ENCODE results near the gene CA12. TPM values are rescaled to one million over a fixed set of nuclear protein-coding genes. Genes with fewer than 3 reads are reported as not detected.

Gene CA12
- total RNA-seq, 1 donor from 2014 or later = 0.97 TPM

DNA sequence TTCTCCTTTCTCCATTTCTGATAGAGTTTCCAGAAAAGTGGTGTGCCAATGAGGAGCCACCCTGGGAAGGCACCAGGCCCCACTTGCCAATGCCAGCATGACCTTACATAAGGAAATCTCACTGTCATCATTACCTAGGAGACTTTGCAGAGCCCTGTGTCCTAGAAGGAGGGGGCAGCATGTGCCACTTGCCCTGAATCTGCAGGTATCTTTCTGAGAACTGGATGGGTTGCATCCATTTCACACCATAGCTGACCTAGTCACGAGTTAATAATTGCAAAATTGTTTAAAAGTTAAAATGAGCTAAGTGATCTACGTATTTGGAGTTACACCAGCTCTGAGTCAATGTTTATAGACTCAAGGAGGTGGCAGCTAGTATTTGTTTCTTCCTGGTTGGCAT is 14.3 kb downstream of the CA12 start:
- Mint-ChIP-seq H3K36me3 (ENCODE audit: unreplicated experiment) (no peaks in the 10 kb centered on the region), H3K9me3 (ENCODE audit: unreplicated experiment) (no peaks in the 10 kb centered on the region), H3K4me3 (ENCODE audit: unreplicated experiment) (no peak overlapping the region), H3K27ac (ENCODE audit: unreplicated experiment) (no peak overlapping the region), H3K4me1 (ENCODE audit: unreplicated experiment) (peaks cover 40% of the 10 kb centered on the region), H3K27me3 (ENCODE audit: unreplicated experiment) (no peaks in the 10 kb centered on the region)
- TF ChIP-seq, protein P1, sequence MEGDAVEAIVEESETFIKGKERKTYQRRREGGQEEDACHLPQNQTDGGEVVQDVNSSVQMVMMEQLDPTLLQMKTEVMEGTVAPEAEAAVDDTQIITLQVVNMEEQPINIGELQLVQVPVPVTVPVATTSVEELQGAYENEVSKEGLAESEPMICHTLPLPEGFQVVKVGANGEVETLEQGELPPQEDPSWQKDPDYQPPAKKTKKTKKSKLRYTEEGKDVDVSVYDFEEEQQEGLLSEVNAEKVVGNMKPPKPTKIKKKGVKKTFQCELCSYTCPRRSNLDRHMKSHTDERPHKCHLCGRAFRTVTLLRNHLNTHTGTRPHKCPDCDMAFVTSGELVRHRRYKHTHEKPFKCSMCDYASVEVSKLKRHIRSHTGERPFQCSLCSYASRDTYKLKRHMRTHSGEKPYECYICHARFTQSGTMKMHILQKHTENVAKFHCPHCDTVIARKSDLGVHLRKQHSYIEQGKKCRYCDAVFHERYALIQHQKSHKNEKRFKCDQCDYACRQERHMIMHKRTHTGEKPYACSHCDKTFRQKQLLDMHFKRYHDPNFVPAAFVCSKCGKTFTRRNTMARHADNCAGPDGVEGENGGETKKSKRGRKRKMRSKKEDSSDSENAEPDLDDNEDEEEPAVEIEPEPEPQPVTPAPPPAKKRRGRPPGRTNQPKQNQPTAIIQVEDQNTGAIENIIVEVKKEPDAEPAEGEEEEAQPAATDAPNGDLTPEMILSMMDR (IDR thresholded peaks at IDR 0.05) = no peak
- DNase-seq (ENCODE audit: extremely low spot score, unreplicated experiment) = no peak

DNA sequence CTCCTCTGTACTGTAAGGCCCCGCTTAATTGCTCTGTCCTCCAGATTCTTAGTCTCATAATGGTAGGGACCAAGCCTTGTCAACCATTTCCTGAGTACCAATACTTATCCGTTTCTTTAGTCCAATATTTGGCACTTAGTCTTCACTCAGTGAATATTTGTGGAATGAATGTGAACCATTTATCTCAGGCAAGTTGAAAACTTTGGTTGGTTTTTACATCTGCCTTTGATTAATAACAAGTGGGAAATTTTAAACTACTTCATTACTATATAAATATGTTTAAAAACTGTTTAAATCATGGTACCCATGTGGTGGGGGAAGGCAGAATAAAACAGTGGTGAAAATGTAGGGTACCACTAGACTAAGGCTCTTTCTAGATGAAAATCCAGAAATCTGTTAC is 15.2 kb downstream of the CA12 start:
- no peak overlapping the region for H3K27ac Mint-ChIP-seq (ENCODE audit: unreplicated experiment)
- DNase-seq (ENCODE audit: extremely low spot score, unreplicated experiment) = no peak
- no peaks in the 10 kb centered on the region for H3K9me3 Mint-ChIP-seq (ENCODE audit: unreplicated experiment)

DNA sequence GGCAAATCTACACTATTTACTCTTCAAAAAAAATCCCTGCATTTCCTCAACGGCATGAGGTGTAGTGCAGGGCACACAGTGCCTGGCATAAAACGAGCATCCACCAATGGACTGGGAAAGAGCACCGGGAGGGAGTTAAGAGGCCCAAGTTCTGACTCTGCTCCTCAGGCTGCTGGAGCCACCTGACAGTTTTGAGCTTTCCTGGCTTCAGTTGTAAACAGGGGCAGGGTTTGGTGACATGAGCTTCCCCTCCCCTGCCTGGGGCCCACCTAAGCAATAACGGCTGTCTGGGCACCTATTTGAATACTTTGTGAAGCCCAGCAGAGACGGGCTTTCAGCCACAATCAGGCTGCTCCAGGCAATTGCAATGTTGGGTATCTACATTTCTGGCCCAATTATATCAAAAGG is 16.4 kb downstream of the CA12 start:
- Mint-ChIP-seq H3K4me3 (ENCODE audit: unreplicated experiment) (no peak overlapping the region), H3K4me1 (ENCODE audit: unreplicated experiment) (peaks cover 25% of the 10 kb centered on the region), H3K27me3 (ENCODE audit: unreplicated experiment) (peaks cover 5% of the 10 kb centered on the region), H3K27ac (ENCODE audit: unreplicated experiment) (no peak overlapping the region), H3K36me3 (ENCODE audit: unreplicated experiment) (no peaks in the 10 kb centered on the region), H3K9me3 (ENCODE audit: unreplicated experiment) (no peaks in the 10 kb centered on the region)
- no peak for DNase-seq (ENCODE audit: extremely low spot score, unreplicated experiment)
- TF ChIP-seq, protein P1 (IDR thresholded peaks at IDR 0.05) = no peak

More for the DNA sequence above, 15.2 kb downstream of the CA12 start:
- H3K4me3 Mint-ChIP-seq (ENCODE audit: unreplicated experiment) = no peak overlapping the region
- TF ChIP-seq, protein P1 (IDR thresholded peaks at IDR 0.05) = no peak
- peaks cover 31% of the 10 kb centered on the region for H3K4me1 Mint-ChIP-seq (ENCODE audit: unreplicated experiment)
- no peaks in the 10 kb centered on the region for H3K27me3 Mint-ChIP-seq (ENCODE audit: unreplicated experiment)
- H3K36me3 Mint-ChIP-seq (ENCODE audit: unreplicated experiment) = no peaks in the 10 kb centered on the region

DNA sequence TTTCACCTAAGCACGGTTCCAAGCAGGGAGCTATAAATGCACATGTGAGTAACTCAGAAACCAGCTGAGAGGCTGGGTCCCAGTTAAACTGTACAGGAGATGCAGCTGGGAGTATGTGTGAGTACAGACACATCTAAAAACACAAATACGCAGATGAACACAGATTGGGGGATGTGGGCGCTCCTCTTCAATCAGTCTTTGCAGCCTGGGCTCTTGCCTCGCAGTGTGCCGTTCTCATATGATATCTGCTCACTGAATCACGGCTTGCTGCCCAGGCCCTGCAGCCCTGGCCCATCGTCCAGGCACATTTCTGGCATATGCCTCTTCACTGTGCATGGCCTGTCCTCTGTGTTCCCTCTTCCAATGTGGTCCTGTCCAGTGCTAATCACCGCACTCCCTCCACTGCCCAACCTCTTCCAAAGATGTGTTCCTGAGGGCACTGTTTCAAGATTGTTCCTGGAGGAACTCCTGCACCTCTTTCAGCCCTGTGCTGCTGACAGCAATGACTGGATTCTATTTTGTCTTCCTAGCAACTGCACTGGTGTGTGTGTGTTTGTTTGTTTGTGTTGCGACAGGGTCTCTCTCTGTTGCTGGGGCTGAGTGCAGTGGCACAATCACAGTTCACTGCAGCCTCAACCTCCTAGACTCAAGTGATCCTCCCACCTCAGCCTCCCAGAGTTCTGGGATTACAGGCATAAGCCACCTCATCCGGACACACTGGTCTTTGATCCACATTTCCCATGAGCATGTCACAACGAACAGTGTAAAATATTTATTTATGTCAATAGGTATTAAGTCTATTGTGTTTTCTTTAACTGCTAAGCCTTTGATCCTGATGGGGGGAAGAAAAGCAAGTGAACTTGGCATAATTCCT is 17.0 kb downstream of the CA12 start:
- Mint-ChIP-seq H3K4me3 (ENCODE audit: unreplicated experiment) (no peak overlapping the region), H3K27ac (ENCODE audit: unreplicated experiment) (no peak overlapping the region), H3K4me1 (ENCODE audit: unreplicated experiment) (peaks cover 19% of the 10 kb centered on the region), H3K27me3 (ENCODE audit: unreplicated experiment) (peaks cover 7% of the 10 kb centered on the region), H3K9me3 (ENCODE audit: unreplicated experiment) (no peaks in the 10 kb centered on the region), H3K36me3 (ENCODE audit: unreplicated experiment) (no peaks in the 10 kb centered on the region)
- no peak for DNase-seq (ENCODE audit: extremely low spot score, unreplicated experiment)
- TF ChIP-seq, protein P1 (IDR thresholded peaks at IDR 0.05) = no peak

DNA sequence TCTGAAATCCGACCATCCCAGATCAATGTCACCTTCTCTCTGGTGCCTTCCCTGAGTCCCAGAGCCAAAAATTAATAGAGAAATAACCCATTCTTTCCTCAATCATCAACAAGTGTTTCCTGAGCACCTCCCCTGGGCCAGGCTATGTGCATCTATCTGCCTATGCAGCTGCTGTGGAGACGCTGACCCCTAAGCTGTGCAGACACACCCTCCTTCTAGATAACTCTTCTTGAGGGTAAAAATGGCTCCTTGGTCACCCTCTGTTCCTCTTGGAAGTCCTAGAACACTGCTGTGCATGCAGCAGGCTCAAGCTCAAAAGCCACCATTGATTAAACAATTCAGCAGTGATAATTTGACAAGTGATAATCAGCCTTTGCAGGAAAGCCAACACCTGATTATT is 18.4 kb downstream of the CA12 start:
- Mint-ChIP-seq H3K27ac (ENCODE audit: unreplicated experiment) (no peak overlapping the region), H3K4me3 (ENCODE audit: unreplicated experiment) (no peak overlapping the region), H3K36me3 (ENCODE audit: unreplicated experiment) (no peaks in the 10 kb centered on the region), H3K4me1 (ENCODE audit: unreplicated experiment) (peaks cover 10% of the 10 kb centered on the region), H3K9me3 (ENCODE audit: unreplicated experiment) (no peaks in the 10 kb centered on the region), H3K27me3 (ENCODE audit: unreplicated experiment) (peaks cover 14% of the 10 kb centered on the region)
- DNase-seq (ENCODE audit: extremely low spot score, unreplicated experiment) = no peak
- TF ChIP-seq, protein P1 (IDR thresholded peaks at IDR 0.05) = no peak

All from osteocyte (in vitro differentiated cells).